CD14-positive monocyte (primary cell): ENCODE measurements around the gene SOAT2. TPM values are rescaled to one million over a fixed set of nuclear protein-coding genes. Genes with fewer than 3 reads are reported as not detected.

Source experiments
- DNase-seq, 3 donors: peaks; one replicate each; pipeline ENCODE4 v3.0.0-alpha.2; 2011 to 2022
- H2AFZ ChIP-seq: 2 replicates; pipeline ENCODE4 v1.6.0; 2012; ENCODE audit warnings: mild to moderate bottlenecking, low read depth, low read length, inconsistent platforms; ENCODE audit not compliant: insufficient read depth, poor library complexity, severe bottlenecking
- H3K27ac ChIP-seq, 2 donors: 1 replicate in 1 of 2; 2 replicates in 1 of 2; pipeline ENCODE4 v1.5.1; 2012 to 2013; ENCODE audit warnings: low read length in 2 of 2, control low read depth in 1 of 2, inconsistent platforms in 1 of 2, low read depth in 1 of 2, mild to moderate bottlenecking in 1 of 2
- H3K27me3 ChIP-seq, 2 donors: one replicate each; pipeline versions ENCODE4 v1.6.0 to v1.6.1; 2011 to 2013; ENCODE audit warnings: low read length in 2 of 2; ENCODE audit not compliant: control insufficient read depth in 2 of 2, insufficient read depth in 2 of 2
- H3K36me3 ChIP-seq, 2 donors: replicated peaks in 1 of 2; 1 replicate in 1 of 2; 2 replicates in 1 of 2; pipeline versions ENCODE4 v1.5.1 to v1.6.1; 2012 to 2013; ENCODE audit warnings: low read length in 2 of 2, control low read depth in 1 of 2, inconsistent platforms in 1 of 2, mild to moderate bottlenecking in 1 of 2; ENCODE audit not compliant: insufficient read depth in 2 of 2, control insufficient read depth in 1 of 2
- H3K4me1 ChIP-seq, 2 donors: 1 replicate in 1 of 2; 2 replicates in 1 of 2; pipeline versions ENCODE4 v1.5.1 to v1.6.1; 2012 to 2013; ENCODE audit warnings: low read length in 2 of 2, control low read depth in 1 of 2, inconsistent platforms in 1 of 2, mild to moderate bottlenecking in 1 of 2, moderate library complexity in 1 of 2; ENCODE audit not compliant: insufficient read depth in 2 of 2, control insufficient read depth in 1 of 2
- H3K4me2 ChIP-seq: replicated peaks from 2 replicates; pipeline ENCODE3; 2012; ENCODE audit warnings: low read length, moderate library complexity, mild to moderate bottlenecking; ENCODE audit not compliant: poor library complexity, severe bottlenecking; ENCODE audit errors: extremely low read depth
- H3K4me3 ChIP-seq, 3 experiments: fragments of 200-600 bp in 1 of 3; sonication (generic) in 1 of 3; replicated peaks in 1 of 3; 1 replicate in 2 of 3; 2 replicates in 1 of 3; pipeline ENCODE4 v1.5.1; 2011 to 2013; ENCODE audit warnings: low read length in 3 of 3, mild to moderate bottlenecking in 3 of 3, control low read depth in 2 of 3, low read depth in 2 of 3, inconsistent platforms in 1 of 3, moderate library complexity in 1 of 3
- H3K79me2 ChIP-seq: 2 replicates; pipeline ENCODE4 v1.6.0; 2012; ENCODE audit warnings: mild to moderate bottlenecking, control low read depth, inconsistent platforms, low read length, moderate library complexity; ENCODE audit not compliant: insufficient read depth
- H3K9ac ChIP-seq: 2 replicates; pipeline ENCODE4 v1.6.0; 2017; ENCODE audit warnings: low read length, mild to moderate bottlenecking; ENCODE audit not compliant: insufficient read depth, poor library complexity, severe bottlenecking
- H3K9me3 ChIP-seq, 2 donors: replicated peaks in 1 of 2; 1 replicate in 1 of 2; 2 replicates in 1 of 2; pipeline versions ENCODE4 v1.5.1 to v1.6.1; 2012 to 2013; ENCODE audit warnings: low read length in 2 of 2, control low read depth in 1 of 2; ENCODE audit not compliant: control insufficient read depth in 1 of 2, insufficient read depth in 1 of 2
- H4K20me1 ChIP-seq: 2 replicates; pipeline ENCODE4 v1.6.0; 2012; ENCODE audit warnings: mild to moderate bottlenecking, low read length, control low read depth, moderate library complexity; ENCODE audit not compliant: insufficient read depth
- H3K27ac Mint-ChIP-seq, 7 donors: one replicate each; pipeline ENCODE4 v1.8.0; 2020; ENCODE audit warnings: mild to moderate bottlenecking in 7 of 7, mixed read lengths in 7 of 7, moderate library complexity in 6 of 7, inconsistent platforms in 2 of 7
- H3K27me3 Mint-ChIP-seq, 3 donors: one replicate each; pipeline ENCODE4 v1.8.0; 2021 to 2022; ENCODE audit warnings: low read depth in 3 of 3, mild to moderate bottlenecking in 3 of 3, mixed read lengths in 3 of 3, moderate library complexity in 3 of 3, inconsistent platforms in 1 of 3
- H3K36me3 Mint-ChIP-seq, 2 donors: one replicate each; pipeline ENCODE4 v1.8.0; 2020; ENCODE audit warnings: mixed read lengths in 2 of 2, inconsistent platforms in 1 of 2, mild to moderate bottlenecking in 1 of 2
- H3K4me1 Mint-ChIP-seq: one replicate; pipeline ENCODE4 v1.8.0; 2020; ENCODE audit warnings: mild to moderate bottlenecking, mixed read lengths
- H3K4me3 Mint-ChIP-seq, 2 donors: one replicate each; pipeline ENCODE4 v1.8.0; 2020; ENCODE audit warnings: mild to moderate bottlenecking in 2 of 2, mixed read lengths in 2 of 2, moderate library complexity in 1 of 2
- H3K9me3 Mint-ChIP-seq, 7 donors: one replicate each; pipeline ENCODE4 v1.8.0; 2020 to 2022; ENCODE audit warnings: mixed read lengths in 7 of 7, mild to moderate bottlenecking in 6 of 7, moderate library complexity in 6 of 7, inconsistent platforms in 2 of 7
- CTCF ChIP-seq: fragments of 200-600 bp; IDR thresholded peaks from one replicate; pipeline ENCODE4 v1.8.0; 2022; ENCODE audit warnings: antibody characterized with exemption, mild to moderate bottlenecking
- WGBS: methylation state at CpG from one replicate; pipeline ENCODE4 v1.1.5; 2013; ENCODE audit warnings: missing lambda C conversion rate; ENCODE audit not compliant: insufficient coverage; 5-methylcytosine and 5-hydroxymethylcytosine counted together
- intact Hi-C, 2 donors: fragments of 100-400 bp; cut with micrococcal nuclease; formaldehyde crosslinking; loops; one replicate each; pipeline versions ENCODE4 v1.15.0 to v1.15.1; 2023
- polyA plus RNA-seq, 3 donors: library from polyadenylated mRNA; depleted of rRNA in 1 of 3; unstranded in 2 of 3; stranded (reverse) in 1 of 3; fragments of 300-500 nt in 2 of 3; fragments of >200 nt in 1 of 3; fragmentation: Illumina TruSeq in 2 of 3; gene quantifications; 1 replicate in 2 of 3; 2 replicates in 1 of 3; pipeline ENCODE4 v1.2.3, GENCODE V29; 2012 to 2021

Gene SOAT2
- polyA plus RNA-seq, 3 donors, result not detected

- Mint-ChIP-seq H3K27me3 (peaks cover 0 to 1% (median 0%) of the 10 kb centered on the region in 3 donors), H3K27ac (peak overlapping the region in 2 of 7 donors; percentile 18 to 40), H3K9me3 (no peaks in the 10 kb centered on the region)
Measured at GRCh38 chr12:53171725-53172329, 68.5 kb downstream of the SOAT2 start.

GRCh38 chr12:53172352-53172751 is 69.1 kb downstream of the SOAT2 start:
- peaks cover 6 to 31% of the 10 kb centered on the region in 2 donors for H3K36me3 ChIP-seq
- intact Hi-C loops, result no loop called here
- 100% methylated on average over 6 of the region's 11 CpGs for WGBS

More at GRCh38 chr12:53171725-53172329, 68.5 kb downstream of the SOAT2 start:
- no peaks in the 10 kb centered on the region for H4K20me1 ChIP-seq
- no peak overlapping the region for H3K4me2 ChIP-seq
- peaks cover 39% of the 10 kb centered on the region in 2 donors for H3K36me3 Mint-ChIP-seq
- H3K9ac ChIP-seq, result no peak overlapping the region
- 90% methylated on average over 5 of the region's 10 CpGs for WGBS
- no peak for DNase-seq
- H3K4me3 ChIP-seq, result no peak overlapping the region
- H3K27ac ChIP-seq, result no peak overlapping the region
- H3K79me2 ChIP-seq, result no peaks in the 10 kb centered on the region
- no peak overlapping the region for H3K4me3 Mint-ChIP-seq
- no peak overlapping the region for H2AFZ ChIP-seq
- H3K27me3 ChIP-seq, result no peaks in the 10 kb centered on the region
- H3K9me3 ChIP-seq, result no peaks in the 10 kb centered on the region
- peaks cover 6 to 31% of the 10 kb centered on the region in 2 donors for H3K36me3 ChIP-seq
- TF ChIP-seq CTCF, result no peak
- intact Hi-C loops, result no loop called here
- no peaks in the 10 kb centered on the region for H3K4me1 ChIP-seq
- peaks cover 4% of the 10 kb centered on the region for H3K4me1 Mint-ChIP-seq

More at GRCh38 chr12:53172352-53172751, 69.1 kb downstream of the SOAT2 start:
- no peak for DNase-seq
- Histone ChIP-seq H3K27me3 (no peaks in the 10 kb centered on the region), H3K9me3 (no peaks in the 10 kb centered on the region), H3K27ac (no peak overlapping the region), H3K4me1 (no peaks in the 10 kb centered on the region), H3K79me2 (no peaks in the 10 kb centered on the region), H3K4me2 (no peak overlapping the region), H2AFZ (no peak overlapping the region), H4K20me1 (no peaks in the 10 kb centered on the region), H3K4me3 (no peak overlapping the region), H3K9ac (no peak overlapping the region)
- Mint-ChIP-seq H3K4me1 (peaks cover 4% of the 10 kb centered on the region), H3K36me3 (peaks cover 34 to 35% of the 10 kb centered on the region in 2 donors), H3K27ac (no peak overlapping the region), H3K4me3 (no peak overlapping the region), H3K9me3 (no peaks in the 10 kb centered on the region), H3K27me3 (peaks cover 0 to 1% (median 0%) of the 10 kb centered on the region in 3 donors)
- no peak for TF ChIP-seq CTCF
